HFFc6 (cell line): ENCODE measurements around the gene CPS1. TPM values are rescaled to one million over a fixed set of nuclear protein-coding genes. Genes with fewer than 3 reads are reported as not detected.

Source experiments
- DNase-seq: peaks from one replicate; pipeline ENCODE4 v3.0.0-alpha.2; 2018
- H3K27ac Mint-ChIP-seq: 2 replicates; pipeline ENCODE4 v1.8.0; 2020; ENCODE audit warnings: mild to moderate bottlenecking, mixed read lengths
- H3K27me3 Mint-ChIP-seq: 2 replicates; pipeline ENCODE4 v1.8.0; 2021; ENCODE audit warnings: mild to moderate bottlenecking, moderate library complexity, mixed read lengths; ENCODE audit not compliant: insufficient read depth
- H3K36me3 Mint-ChIP-seq: 2 replicates; pipeline ENCODE4 v1.8.0; 2021; ENCODE audit warnings: low read depth, mixed read lengths
- H3K4me1 Mint-ChIP-seq: 2 replicates; pipeline ENCODE4 v1.8.0; 2020; ENCODE audit warnings: low read depth, mixed read lengths
- H3K4me3 Mint-ChIP-seq: 2 replicates; pipeline ENCODE4 v1.8.0; 2020; ENCODE audit warnings: mild to moderate bottlenecking, moderate library complexity, mixed read lengths
- H3K9me3 Mint-ChIP-seq: 2 replicates; pipeline ENCODE4 v1.8.0; 2020; ENCODE audit warnings: mild to moderate bottlenecking, mixed read lengths
- total RNA-seq, 6 experiments: library from RNA; stranded (reverse); fragmentation: NEBNext Ultra II Directional; extraction: Animal tissue kit (Norgen Biotek cat#: 25700); gene quantifications; 2 replicates in 1 of 6; 3 replicates in 5 of 6; pipeline ENCODE4 v1.2.3, GENCODE V29; 2021
- TF ChIP-seq, protein P1 (sequence below): fragments of 200-600 bp; sonication (generic); IDR thresholded peaks from 2 replicates; pipeline ENCODE4 v1.5.0; 2021; ENCODE audit warnings: antibody characterized with exemption, mild to moderate bottlenecking

CPS1 gene
- total RNA-seq, 6 experiments from 2014 or later = 1.6 to 5.2 (median 3.1) TPM

DNA sequence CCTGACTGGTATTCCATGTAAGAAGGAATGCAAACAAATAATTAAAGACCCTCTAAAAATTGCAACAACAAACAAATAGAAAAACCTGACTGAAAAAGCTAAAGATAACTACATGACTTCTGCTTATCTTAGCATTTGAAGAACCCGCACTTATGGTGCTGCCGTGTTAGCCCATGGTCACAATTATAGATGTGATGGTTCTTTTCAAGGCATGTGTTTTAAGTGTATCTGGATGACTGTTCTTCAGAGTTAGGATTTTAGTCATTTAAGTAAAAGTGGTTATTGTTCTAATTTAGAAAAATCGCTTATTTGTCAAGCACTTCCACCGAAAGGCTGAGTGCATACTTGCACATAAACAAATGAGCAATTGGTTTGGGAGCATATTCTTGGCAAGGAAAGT, 77.3 kb downstream of the CPS1 start:
- Mint-ChIP-seq H3K27me3 (no peaks in the 10 kb centered on the region), H3K9me3 (peaks cover 15% of the 10 kb centered on the region), H3K4me1 (no peaks in the 10 kb centered on the region)

DNA sequence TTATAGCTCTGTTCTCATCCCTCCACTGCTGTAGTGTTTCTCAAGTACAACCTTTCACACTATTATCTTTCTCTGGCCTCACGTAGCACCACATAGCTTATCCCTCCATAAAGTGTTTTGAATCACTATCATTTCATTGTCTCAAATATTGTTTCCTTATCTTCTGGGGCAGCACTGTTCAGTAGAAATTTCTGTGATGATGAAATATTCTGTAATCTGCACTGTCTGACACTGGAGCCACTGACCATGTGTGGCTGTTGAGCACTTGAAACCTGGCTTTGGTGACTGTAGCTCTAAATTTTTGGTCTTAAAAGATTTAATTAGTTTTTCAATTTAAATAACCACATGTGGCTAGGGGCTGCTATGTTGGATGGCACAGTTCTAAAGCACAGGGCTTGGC, 78.9 kb downstream of the CPS1 start:
- Mint-ChIP-seq H3K27me3 (no peaks in the 10 kb centered on the region), H3K36me3 (0 out of 2 replicates have a peak, but pooled peaks cover 7% of the 10 kb centered on the region), H3K27ac (no peak overlapping the region), H3K9me3 (peaks cover 15% of the 10 kb centered on the region), H3K4me1 (no peaks in the 10 kb centered on the region), H3K4me3 (no peak overlapping the region)
- DNase-seq = no peak
- TF ChIP-seq, protein P1, sequence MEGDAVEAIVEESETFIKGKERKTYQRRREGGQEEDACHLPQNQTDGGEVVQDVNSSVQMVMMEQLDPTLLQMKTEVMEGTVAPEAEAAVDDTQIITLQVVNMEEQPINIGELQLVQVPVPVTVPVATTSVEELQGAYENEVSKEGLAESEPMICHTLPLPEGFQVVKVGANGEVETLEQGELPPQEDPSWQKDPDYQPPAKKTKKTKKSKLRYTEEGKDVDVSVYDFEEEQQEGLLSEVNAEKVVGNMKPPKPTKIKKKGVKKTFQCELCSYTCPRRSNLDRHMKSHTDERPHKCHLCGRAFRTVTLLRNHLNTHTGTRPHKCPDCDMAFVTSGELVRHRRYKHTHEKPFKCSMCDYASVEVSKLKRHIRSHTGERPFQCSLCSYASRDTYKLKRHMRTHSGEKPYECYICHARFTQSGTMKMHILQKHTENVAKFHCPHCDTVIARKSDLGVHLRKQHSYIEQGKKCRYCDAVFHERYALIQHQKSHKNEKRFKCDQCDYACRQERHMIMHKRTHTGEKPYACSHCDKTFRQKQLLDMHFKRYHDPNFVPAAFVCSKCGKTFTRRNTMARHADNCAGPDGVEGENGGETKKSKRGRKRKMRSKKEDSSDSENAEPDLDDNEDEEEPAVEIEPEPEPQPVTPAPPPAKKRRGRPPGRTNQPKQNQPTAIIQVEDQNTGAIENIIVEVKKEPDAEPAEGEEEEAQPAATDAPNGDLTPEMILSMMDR = no peak

More for the DNA sequence above, 77.3 kb downstream of the CPS1 start:
- Mint-ChIP-seq H3K36me3 (0 out of 2 replicates have a peak, but pooled peaks cover 7% of the 10 kb centered on the region), H3K4me3 (no peak overlapping the region), H3K27ac (no peak overlapping the region)
- DNase-seq = no peak
- TF ChIP-seq, protein P1 = no peak

DNA sequence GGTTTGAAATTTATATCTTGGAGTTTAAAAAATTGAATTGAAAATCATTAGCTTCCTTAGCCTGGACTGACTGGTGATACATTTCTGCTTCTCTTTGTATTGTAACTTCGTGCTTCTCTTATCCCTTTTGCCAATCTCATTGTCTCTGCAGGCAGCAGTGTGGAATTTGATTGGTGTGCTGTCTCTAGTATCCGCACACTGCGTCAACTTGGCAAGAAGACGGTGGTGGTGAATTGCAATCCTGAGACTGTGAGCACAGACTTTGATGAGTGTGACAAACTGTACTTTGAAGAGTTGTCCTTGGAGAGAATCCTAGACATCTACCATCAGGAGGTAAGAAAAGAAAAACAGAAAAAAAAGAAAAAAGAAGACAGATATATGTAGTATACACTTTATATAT, 85.9 kb downstream of the CPS1 start:
- H3K4me1 Mint-ChIP-seq = no peaks in the 10 kb centered on the region
- H3K9me3 Mint-ChIP-seq = peaks cover 7% of the 10 kb centered on the region
- no peak for DNase-seq
- no peaks in the 10 kb centered on the region for H3K36me3 Mint-ChIP-seq
- H3K4me3 Mint-ChIP-seq = no peak overlapping the region
- H3K27me3 Mint-ChIP-seq = no peaks in the 10 kb centered on the region
- H3K27ac Mint-ChIP-seq = no peak overlapping the region
- TF ChIP-seq, protein P1 = no peak

DNA sequence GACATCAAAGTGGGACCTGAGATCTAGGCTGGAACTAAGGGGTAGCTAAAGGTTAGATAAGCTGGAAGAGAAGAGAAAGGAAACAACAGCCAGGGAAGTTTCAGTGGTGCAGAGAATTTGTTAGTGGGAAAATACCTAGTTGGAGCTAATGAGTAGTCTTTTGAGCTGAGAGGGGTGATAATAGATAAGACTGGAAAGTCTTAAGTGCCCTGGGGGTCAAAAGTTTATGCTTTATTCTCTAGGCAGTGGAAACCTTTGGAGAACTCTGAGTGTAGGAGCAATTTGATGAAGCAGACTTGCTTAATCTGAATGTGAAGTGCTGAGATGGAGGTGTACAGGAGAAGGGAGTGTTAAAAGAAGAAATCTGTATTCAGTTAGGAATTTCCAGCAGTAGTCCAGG, 90.8 kb downstream of the CPS1 start:
- TF ChIP-seq, protein P1 = no peak

DNA sequence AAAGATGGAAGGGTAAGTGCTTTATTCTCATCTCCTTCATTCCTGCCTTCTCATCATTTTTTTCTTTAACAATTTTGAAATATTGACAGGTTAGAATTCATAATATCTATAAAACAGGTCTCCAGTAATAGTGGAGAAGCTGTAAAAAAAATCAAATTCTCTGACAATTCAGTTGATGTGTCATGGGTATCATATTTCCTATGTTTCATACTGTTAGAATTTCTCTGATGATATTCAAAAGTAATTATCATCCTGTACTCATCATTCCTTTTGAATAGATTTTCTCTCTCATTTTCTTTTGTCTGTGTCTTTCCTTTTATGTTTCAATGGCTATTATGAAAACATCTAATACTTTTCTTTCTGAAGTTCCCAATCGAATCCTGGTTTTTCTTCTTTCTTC, 97.7 kb downstream of the CPS1 start:
- H3K27ac Mint-ChIP-seq = no peak overlapping the region
- TF ChIP-seq, protein P1 = no peak
- no peaks in the 10 kb centered on the region for H3K4me1 Mint-ChIP-seq
- DNase-seq = no peak
- peaks cover 11% of the 10 kb centered on the region; the same call in 1 of the 2 replicates for H3K9me3 Mint-ChIP-seq
- H3K27me3 Mint-ChIP-seq = peaks cover 1% of the 10 kb centered on the region; the same call in 1 of the 2 replicates
- no peaks in the 10 kb centered on the region for H3K36me3 Mint-ChIP-seq
- no peak overlapping the region for H3K4me3 Mint-ChIP-seq

More for the DNA sequence above, 90.8 kb downstream of the CPS1 start:
- H3K27ac Mint-ChIP-seq = no peak overlapping the region
- no peaks in the 10 kb centered on the region for H3K27me3 Mint-ChIP-seq
- no peaks in the 10 kb centered on the region for H3K36me3 Mint-ChIP-seq
- H3K9me3 Mint-ChIP-seq = peaks cover 7% of the 10 kb centered on the region
- H3K4me3 Mint-ChIP-seq = no peak overlapping the region
- H3K4me1 Mint-ChIP-seq = no peaks in the 10 kb centered on the region
- DNase-seq = no peak
